Glutamatergic neuron (in vitro differentiated cells): ENCODE data around the gene PSMB2. TPM values are rescaled to one million over a fixed set of nuclear protein-coding genes. Genes with fewer than 3 reads are reported as not detected.
A peak's percentile ranks its signal among the peaks of the same experiment; 100 is the strongest.

Experiments
- DNase-seq: peaks from one replicate; pipeline ENCODE4 v3.0.0; 2022
- H3K27ac Mint-ChIP-seq: one replicate; pipeline ENCODE4 v1.8.0; 2020; ENCODE audit warnings: mild to moderate bottlenecking, mixed read lengths, inconsistent platforms; ENCODE audit not compliant: unreplicated experiment
- H3K27me3 Mint-ChIP-seq: one replicate; pipeline ENCODE4 v1.8.0; 2020; ENCODE audit warnings: mild to moderate bottlenecking, moderate library complexity, mixed read lengths, inconsistent platforms; ENCODE audit not compliant: unreplicated experiment
- H3K36me3 Mint-ChIP-seq: one replicate; pipeline ENCODE4 v1.8.0; 2020; ENCODE audit warnings: mild to moderate bottlenecking, mixed read lengths, inconsistent platforms; ENCODE audit not compliant: unreplicated experiment
- H3K4me1 Mint-ChIP-seq: one replicate; pipeline ENCODE4 v1.8.0; 2020; ENCODE audit warnings: mild to moderate bottlenecking, low read depth, mixed read lengths, inconsistent platforms; ENCODE audit not compliant: unreplicated experiment
- H3K4me3 Mint-ChIP-seq: one replicate; pipeline ENCODE4 v1.8.0; 2020; ENCODE audit warnings: mild to moderate bottlenecking, mixed read lengths, inconsistent platforms; ENCODE audit not compliant: unreplicated experiment
- H3K9me3 Mint-ChIP-seq: one replicate; pipeline ENCODE4 v1.8.0; 2020; ENCODE audit warnings: mild to moderate bottlenecking, moderate library complexity, mixed read lengths, inconsistent platforms; ENCODE audit not compliant: unreplicated experiment
- CTCF ChIP-seq: fragments of 200-600 bp; sonication (generic); IDR thresholded peaks from one replicate; pipeline ENCODE4 v1.5.0; 2021; ENCODE audit not compliant: partially characterized antibody, unreplicated experiment
- total RNA-seq: library from RNA; stranded (reverse); fragmentation: NEBNext Ultra II Directional; extraction: Animal tissue kit (Norgen Biotek cat#: 25700); gene quantifications from one replicate; pipeline ENCODE4 v1.2.1, GENCODE V29; 2021; ENCODE audit not compliant: unreplicated experiment

Gene PSMB2
- total RNA-seq, 1 donor from 2014 or later: 85.8 TPM

GRCh38 chr1:35650416-35650815 lies 9.1 kb upstream of the PSMB2 start:
- Mint-ChIP-seq H3K36me3 (no peaks in the 10 kb centered on the region), H3K4me3 (no peak overlapping the region), H3K9me3 (peaks cover 3% of the 10 kb centered on the region), H3K4me1 (no peaks in the 10 kb centered on the region), H3K27me3 (peaks cover 5% of the 10 kb centered on the region), H3K27ac (no peak overlapping the region)
- no peak for TF ChIP-seq CTCF
- no peak for DNase-seq

GRCh38 chr1:35646043-35646442 lies 4.7 kb upstream of the PSMB2 start:
- Mint-ChIP-seq H3K27ac (no peak overlapping the region), H3K36me3 (peaks cover 3% of the 10 kb centered on the region), H3K27me3 (peaks cover 8% of the 10 kb centered on the region), H3K9me3 (peaks cover 6% of the 10 kb centered on the region), H3K4me1 (peaks cover 2% of the 10 kb centered on the region), H3K4me3 (no peak overlapping the region)
- TF ChIP-seq CTCF: no peak
- DNase-seq: no peak

GRCh38 chr1:35644204-35644603 lies 2.9 kb upstream of the PSMB2 start:
- no peak for TF ChIP-seq CTCF
- DNase-seq: no peak
- peaks cover 5% of the 10 kb centered on the region for H3K4me1 Mint-ChIP-seq
- H3K36me3 Mint-ChIP-seq: peaks cover 4% of the 10 kb centered on the region
- H3K27ac Mint-ChIP-seq: no peak overlapping the region
- H3K27me3 Mint-ChIP-seq: peaks cover 8% of the 10 kb centered on the region
- peaks cover 9% of the 10 kb centered on the region for H3K9me3 Mint-ChIP-seq
- no peak overlapping the region for H3K4me3 Mint-ChIP-seq

GRCh38 chr1:35642471-35642955 lies 1.2 kb upstream of the PSMB2 start:
- peaks cover 9% of the 10 kb centered on the region for H3K9me3 Mint-ChIP-seq
- H3K27ac Mint-ChIP-seq: peak overlapping the region; percentile 100
- H3K27me3 Mint-ChIP-seq: peaks cover 8% of the 10 kb centered on the region
- H3K4me3 Mint-ChIP-seq: peak overlapping the region; percentile 100
- peaks cover 4% of the 10 kb centered on the region for H3K36me3 Mint-ChIP-seq
- no peak for TF ChIP-seq CTCF
- peaks cover 12% of the 10 kb centered on the region for H3K4me1 Mint-ChIP-seq
- no peak for DNase-seq

- H3K27me3 Mint-ChIP-seq: peaks cover 8% of the 10 kb centered on the region
- H3K4me1 Mint-ChIP-seq: peaks cover 14% of the 10 kb centered on the region
- no peak for DNase-seq
- H3K27ac Mint-ChIP-seq: peak overlapping the region; percentile 100
- H3K4me3 Mint-ChIP-seq: peak overlapping the region; percentile 100
- peaks cover 9% of the 10 kb centered on the region for H3K9me3 Mint-ChIP-seq
- TF ChIP-seq CTCF: no peak
- H3K36me3 Mint-ChIP-seq: peaks cover 4% of the 10 kb centered on the region
Observed at GRCh38 chr1:35640380-35641232, 720 bp downstream of the PSMB2 start.
